GM12875 (cell line): ENCODE results near the gene ODAPH.
"Not testable (repeated sequence)": the region's sequence is repeated elsewhere in the genome, so short reads cannot be mapped to it uniquely, and the experiment has no call there.

Experiments used
- H3K4me3 ChIP-seq: one replicate; pipeline ENCODE4 v1.5.1; 2011; ENCODE audit warnings: low read depth, low read length, control low read depth
- CTCF ChIP-seq: IDR thresholded peaks from 2 replicates; pipeline ENCODE4 v1.5.1; 2011; ENCODE audit warnings: low read depth, mild to moderate bottlenecking, control low read depth, inconsistent platforms, low read length, moderate library complexity, borderline replicate concordance; ENCODE audit not compliant: insufficient read depth

The ODAPH gene

GRCh38 chr4:75514949-75515612 lies 40.8 kb upstream of the ODAPH start:
- TF ChIP-seq CTCF, result no peak
- peak overlapping the region; percentile 91 for H3K4me3 ChIP-seq

GRCh38 chr4:75516144-75516543 lies 39.7 kb upstream of the ODAPH start:
- TF ChIP-seq CTCF, result no peak
- H3K4me3 ChIP-seq, result no peak overlapping the region

DNA sequence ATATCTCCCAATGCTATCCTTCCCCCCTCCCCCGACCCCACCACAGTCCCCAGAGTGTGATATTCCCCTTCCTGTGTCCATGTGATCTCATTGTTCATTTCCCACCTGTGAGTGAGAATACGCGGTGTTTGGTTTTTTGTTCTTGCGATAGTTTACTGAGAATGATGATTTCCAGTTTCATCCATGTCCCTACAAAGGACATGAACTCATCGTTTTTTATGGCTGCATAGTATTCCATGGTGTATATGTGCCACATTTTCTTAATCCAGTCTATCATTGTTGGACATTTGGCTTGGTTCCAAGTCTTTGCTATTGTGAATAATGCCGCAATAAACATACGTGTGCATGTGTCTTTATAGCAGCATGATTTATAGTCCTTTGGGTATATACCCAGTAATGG lies 36.4 kb upstream of the ODAPH start:
- H3K4me3 ChIP-seq, result not testable (repeated sequence)

GRCh38 chr4:75525086-75525485 lies 30.8 kb upstream of the ODAPH start:
- no peak for TF ChIP-seq CTCF
- no peak overlapping the region for H3K4me3 ChIP-seq

- no peak overlapping the region for H3K4me3 ChIP-seq
- no peak for TF ChIP-seq CTCF
Observed at GRCh38 chr4:75525910-75526309, 30.0 kb upstream of the ODAPH start.

DNA sequence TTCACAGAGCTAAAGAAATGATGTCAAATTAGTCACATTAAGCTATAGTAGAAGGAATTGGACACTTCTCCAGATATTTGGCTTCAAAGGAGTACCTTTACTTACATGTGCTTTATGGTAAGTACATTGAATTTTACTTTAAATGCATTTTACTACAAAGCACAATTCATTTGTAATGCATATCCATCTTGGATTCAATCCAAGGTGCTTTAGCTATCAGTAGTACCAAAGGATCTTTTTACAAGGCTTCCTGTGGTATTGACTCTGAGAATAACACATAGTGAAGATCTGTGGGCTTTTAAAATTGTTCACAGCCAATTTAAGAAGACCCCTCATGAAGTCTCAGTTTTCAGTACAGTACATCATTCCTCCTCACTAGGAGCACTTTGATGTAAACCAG lies 28.4 kb upstream of the ODAPH start:
- H3K4me3 ChIP-seq, result no peak overlapping the region
- no peak for TF ChIP-seq CTCF

DNA sequence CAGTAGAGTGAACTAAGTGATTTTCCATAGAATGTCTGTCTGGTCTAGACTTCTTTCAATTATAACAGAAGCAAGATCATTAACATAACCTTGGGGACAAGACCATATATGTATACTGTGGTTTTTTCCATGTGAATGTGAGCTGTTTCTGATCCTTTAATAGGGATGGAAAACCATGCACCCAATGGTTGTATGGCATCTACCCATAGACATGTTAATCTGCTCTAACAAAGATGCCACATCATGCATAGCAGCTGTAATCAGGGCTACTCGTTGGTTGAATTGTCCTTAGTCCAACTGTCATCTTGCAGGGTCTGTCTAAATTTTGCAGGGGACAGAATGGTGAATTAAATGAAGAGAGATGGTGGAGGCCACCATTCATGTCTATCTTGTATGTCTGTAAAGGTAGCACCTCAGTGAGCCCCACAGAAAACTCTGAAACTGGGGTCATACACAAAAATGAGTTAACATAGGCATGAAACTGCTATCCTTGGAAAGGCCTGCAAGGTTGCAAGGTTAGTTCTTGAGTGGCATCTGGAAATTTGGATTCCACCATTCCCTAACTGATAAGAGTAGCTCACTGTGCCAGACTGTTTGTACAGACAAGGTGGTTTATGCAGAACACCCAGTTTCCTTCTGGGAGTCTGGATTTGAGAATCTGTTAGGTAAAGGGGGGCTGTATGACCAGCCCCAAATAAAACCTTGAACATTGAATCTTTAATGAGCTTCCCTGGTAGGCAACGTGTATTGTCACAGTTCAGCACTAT lies 25.1 kb upstream of the ODAPH start:
- no peak for TF ChIP-seq CTCF
- no peak overlapping the region for H3K4me3 ChIP-seq

DNA sequence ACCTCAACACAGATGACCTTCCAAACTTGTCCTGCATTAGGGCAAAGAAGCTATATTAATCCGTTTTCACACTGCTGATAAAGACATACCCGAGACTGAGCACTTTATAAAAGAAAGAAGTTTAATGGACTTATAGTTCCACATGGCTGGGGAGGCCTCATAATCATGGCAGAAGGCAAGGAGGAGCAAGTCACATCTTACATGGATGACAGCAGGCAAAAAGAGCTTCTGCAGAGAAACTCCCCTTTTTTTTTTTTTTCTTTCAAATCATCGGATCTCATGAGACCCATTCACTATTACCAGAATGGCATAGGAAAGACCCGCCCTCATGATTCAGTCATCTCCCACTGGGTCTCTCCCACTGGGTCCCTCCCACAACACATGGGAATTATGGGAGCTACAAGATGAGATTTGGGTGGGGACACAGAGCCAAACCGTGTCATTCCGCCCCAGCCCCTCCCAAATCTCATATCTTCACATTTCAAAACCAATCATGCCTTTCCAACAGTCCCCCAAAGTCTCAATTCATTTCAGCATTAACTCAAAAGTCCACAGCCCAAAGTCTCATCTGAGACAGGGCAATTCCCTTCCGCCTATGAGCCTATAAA lies 24.2 kb upstream of the ODAPH start:
- H3K4me3 ChIP-seq, result not testable (repeated sequence)

DNA sequence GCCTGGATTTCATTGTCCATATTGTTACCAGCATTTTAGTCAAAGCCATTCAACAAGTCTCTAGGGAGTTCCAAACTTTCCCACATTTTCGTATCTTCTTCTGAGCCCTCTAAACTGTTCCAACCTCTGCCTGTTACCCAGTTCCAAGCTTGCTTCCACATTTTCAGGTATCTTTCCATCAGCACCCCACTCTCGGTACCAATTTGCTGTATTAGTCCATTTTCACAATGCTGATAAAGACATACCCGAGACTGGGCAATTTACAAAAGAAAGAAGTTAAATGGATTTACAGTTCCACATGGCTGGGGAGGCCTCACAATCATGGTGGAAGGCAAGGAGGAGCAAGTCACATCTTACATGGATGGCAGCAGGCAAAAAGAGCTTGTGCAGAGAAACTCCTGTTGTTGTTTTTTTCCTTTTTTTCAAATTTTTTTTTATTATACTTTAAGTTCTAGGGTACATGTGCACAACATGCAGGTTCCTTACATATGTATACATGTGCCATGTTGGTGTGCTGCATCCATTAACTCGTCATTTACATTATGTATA lies 22.5 kb upstream of the ODAPH start:
- not testable (repeated sequence) for H3K4me3 ChIP-seq

- not testable (repeated sequence) for H3K4me3 ChIP-seq
Observed at GRCh38 chr4:75533926-75534325, 21.9 kb upstream of the ODAPH start.

DNA sequence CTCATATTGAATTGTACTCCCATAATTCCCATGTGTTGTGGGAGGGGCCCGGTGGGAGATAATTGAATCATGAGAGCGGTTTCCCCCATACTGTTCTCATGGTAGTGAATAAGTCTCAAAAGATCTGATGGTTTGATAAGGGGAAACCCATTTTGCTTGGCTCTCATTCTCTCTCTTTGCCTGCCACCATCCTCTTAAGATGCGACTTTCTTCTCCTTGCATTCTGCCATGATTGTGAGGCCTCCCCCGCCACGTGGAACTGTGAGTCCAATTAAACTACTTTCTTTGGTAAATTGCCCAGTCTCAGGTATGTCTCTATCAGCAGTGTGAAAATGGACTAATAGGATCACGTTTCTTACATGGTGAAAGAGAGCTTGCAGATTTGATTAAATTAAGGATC lies 18.6 kb upstream of the ODAPH start:
- not testable (repeated sequence) for H3K4me3 ChIP-seq
